Skeletal muscle satellite cell (primary cell): ENCODE data around the gene VSX1.

ENCODE experiments used
- H3K27me3 ChIP-seq: 2 replicates; pipeline ENCODE4 v1.7.0; 2013; ENCODE audit warnings: low read length; ENCODE audit not compliant: control insufficient read depth, insufficient read depth
- H3K36me3 ChIP-seq: 2 replicates; pipeline ENCODE4 v1.7.0; 2013; ENCODE audit warnings: mild to moderate bottlenecking, control low read depth, low read length; ENCODE audit not compliant: insufficient read depth
- H3K4me1 ChIP-seq: 2 replicates; pipeline ENCODE4 v1.7.0; 2013; ENCODE audit warnings: low read length; ENCODE audit not compliant: control insufficient read depth, insufficient read depth
- H3K4me2 ChIP-seq: 2 replicates; pipeline ENCODE4 v1.7.0; 2013; ENCODE audit warnings: mild to moderate bottlenecking, low read length
- H3K4me3 ChIP-seq: 2 replicates; pipeline ENCODE4 v1.7.0; 2013; ENCODE audit warnings: low read length
- H3K9ac ChIP-seq: 2 replicates; pipeline ENCODE4 v1.7.0; 2013; ENCODE audit warnings: mild to moderate bottlenecking, low read depth, low read length, moderate library complexity
- H3K9me3 ChIP-seq: replicated peaks from 2 replicates; pipeline ENCODE4 v1.7.0; 2013; ENCODE audit warnings: mild to moderate bottlenecking, control low read depth, low read length

Gene VSX1

GRCh38 chr20:25048519-25048952 lies 33.4 kb downstream of the VSX1 start:
- Histone ChIP-seq H3K27me3 (peaks cover 70% of the 10 kb centered on the region), H3K4me3 (no peak overlapping the region), H3K4me1 (peaks cover 4% of the 10 kb centered on the region), H3K4me2 (no peak overlapping the region), H3K36me3 (no peaks in the 10 kb centered on the region), H3K9me3 (no peaks in the 10 kb centered on the region), H3K9ac (no peak overlapping the region)

- Histone ChIP-seq H3K4me2 (no peak overlapping the region), H3K27me3 (peaks cover 74% of the 10 kb centered on the region), H3K9ac (no peak overlapping the region), H3K9me3 (no peaks in the 10 kb centered on the region), H3K36me3 (no peaks in the 10 kb centered on the region), H3K4me1 (no peaks in the 10 kb centered on the region), H3K4me3 (no peak overlapping the region)
Measured at GRCh38 chr20:25047766-25048165, 34.2 kb downstream of the VSX1 start.

GRCh38 chr20:25046736-25047666 lies 34.9 kb downstream of the VSX1 start:
- no peaks in the 10 kb centered on the region for H3K36me3 ChIP-seq
- H3K4me2 ChIP-seq, result no peak overlapping the region
- no peak overlapping the region for H3K9ac ChIP-seq
- no peaks in the 10 kb centered on the region for H3K9me3 ChIP-seq
- H3K4me3 ChIP-seq, result no peak overlapping the region
- no peaks in the 10 kb centered on the region for H3K4me1 ChIP-seq
- H3K27me3 ChIP-seq, result peaks cover 74% of the 10 kb centered on the region

- H3K4me3 ChIP-seq, result no peak overlapping the region
- H3K9me3 ChIP-seq, result no peaks in the 10 kb centered on the region
- H3K36me3 ChIP-seq, result no peaks in the 10 kb centered on the region
- peaks cover 75% of the 10 kb centered on the region for H3K27me3 ChIP-seq
- no peaks in the 10 kb centered on the region for H3K4me1 ChIP-seq
- no peak overlapping the region for H3K4me2 ChIP-seq
- H3K9ac ChIP-seq, result no peak overlapping the region
Measured at GRCh38 chr20:25046181-25046641, 35.7 kb downstream of the VSX1 start.

- H3K4me3 ChIP-seq, result no peak overlapping the region
- H3K4me1 ChIP-seq, result peaks cover 2% of the 10 kb centered on the region
- H3K4me2 ChIP-seq, result no peak overlapping the region
- H3K36me3 ChIP-seq, result no peaks in the 10 kb centered on the region
- H3K9ac ChIP-seq, result no peak overlapping the region
- H3K9me3 ChIP-seq, result no peaks in the 10 kb centered on the region
- H3K27me3 ChIP-seq, result peaks cover 69% of the 10 kb centered on the region
Measured at GRCh38 chr20:25045343-25045712, 36.6 kb downstream of the VSX1 start.

GRCh38 chr20:25044660-25045342 lies 37.1 kb downstream of the VSX1 start:
- Histone ChIP-seq H3K4me3 (no peak overlapping the region), H3K4me1 (peaks cover 6% of the 10 kb centered on the region), H3K36me3 (no peaks in the 10 kb centered on the region), H3K27me3 (peaks cover 69% of the 10 kb centered on the region), H3K9me3 (no peaks in the 10 kb centered on the region), H3K4me2 (no peak overlapping the region), H3K9ac (no peak overlapping the region)

- Histone ChIP-seq H3K9me3 (no peaks in the 10 kb centered on the region), H3K9ac (no peak overlapping the region), H3K36me3 (no peaks in the 10 kb centered on the region), H3K4me3 (no peak overlapping the region), H3K4me2 (no peak overlapping the region), H3K27me3 (peaks cover 69% of the 10 kb centered on the region), H3K4me1 (peaks cover 10% of the 10 kb centered on the region)
Measured at GRCh38 chr20:25044261-25044560, 37.7 kb downstream of the VSX1 start.

- Histone ChIP-seq H3K4me2 (no peak overlapping the region), H3K27me3 (peaks cover 67% of the 10 kb centered on the region), H3K4me3 (no peak overlapping the region), H3K9me3 (no peaks in the 10 kb centered on the region), H3K9ac (no peak overlapping the region), H3K36me3 (no peaks in the 10 kb centered on the region), H3K4me1 (peaks cover 10% of the 10 kb centered on the region)
Measured at GRCh38 chr20:25043499-25044260, 38.3 kb downstream of the VSX1 start.

- Histone ChIP-seq H3K9ac (no peak overlapping the region), H3K27me3 (peaks cover 60% of the 10 kb centered on the region), H3K9me3 (no peaks in the 10 kb centered on the region), H3K4me3 (no peak overlapping the region), H3K4me1 (peaks cover 10% of the 10 kb centered on the region), H3K36me3 (no peaks in the 10 kb centered on the region), H3K4me2 (no peak overlapping the region)
Measured at GRCh38 chr20:25042531-25043498, 39.1 kb downstream of the VSX1 start.

GRCh38 chr20:25041813-25042530 lies 40.0 kb downstream of the VSX1 start:
- peaks cover 59% of the 10 kb centered on the region for H3K27me3 ChIP-seq
- H3K4me1 ChIP-seq, result peaks cover 10% of the 10 kb centered on the region
- H3K9ac ChIP-seq, result no peak overlapping the region
- no peaks in the 10 kb centered on the region for H3K9me3 ChIP-seq
- no peaks in the 10 kb centered on the region for H3K36me3 ChIP-seq
- H3K4me2 ChIP-seq, result no peak overlapping the region
- H3K4me3 ChIP-seq, result no peak overlapping the region
